Gastroesophageal sphincter (tissue), 3 donors: ENCODE results near the gene CCDC187.

Source experiments
- EP300 ChIP-seq: sonication (generic); formaldehyde crosslinking; IDR thresholded peaks from one replicate; pipeline ENCODE4 v1.6.1; 2017; ENCODE audit warnings: antibody characterized with exemption, mild to moderate bottlenecking
- POLR2A ChIP-seq, 2 donors: fragments of 450-650 bp; IDR thresholded peaks; one replicate each; pipeline ENCODE4 v1.6.1; 2017; ENCODE audit warnings: antibody characterized with exemption in 2 of 2, mild to moderate bottlenecking in 2 of 2, moderate library complexity in 1 of 2
- POLR2AphosphoS5 ChIP-seq: sonication (generic); formaldehyde crosslinking; IDR thresholded peaks from one replicate; pipeline ENCODE4 v1.6.1; 2017; ENCODE audit warnings: antibody characterized with exemption
- TF ChIP-seq, protein P1 (sequence below), 4 experiments: fragments of 200-600 bp in 2 of 4; fragments of 450-650 bp in 2 of 4; sonication (generic) in 1 of 4; IDR thresholded peaks; one replicate each; pipeline ENCODE4 v1.5.1; 2017 to 2019; ENCODE audit warnings: antibody characterized with exemption in 4 of 4, mild to moderate bottlenecking in 2 of 4, moderate library complexity in 2 of 4

DNA sequence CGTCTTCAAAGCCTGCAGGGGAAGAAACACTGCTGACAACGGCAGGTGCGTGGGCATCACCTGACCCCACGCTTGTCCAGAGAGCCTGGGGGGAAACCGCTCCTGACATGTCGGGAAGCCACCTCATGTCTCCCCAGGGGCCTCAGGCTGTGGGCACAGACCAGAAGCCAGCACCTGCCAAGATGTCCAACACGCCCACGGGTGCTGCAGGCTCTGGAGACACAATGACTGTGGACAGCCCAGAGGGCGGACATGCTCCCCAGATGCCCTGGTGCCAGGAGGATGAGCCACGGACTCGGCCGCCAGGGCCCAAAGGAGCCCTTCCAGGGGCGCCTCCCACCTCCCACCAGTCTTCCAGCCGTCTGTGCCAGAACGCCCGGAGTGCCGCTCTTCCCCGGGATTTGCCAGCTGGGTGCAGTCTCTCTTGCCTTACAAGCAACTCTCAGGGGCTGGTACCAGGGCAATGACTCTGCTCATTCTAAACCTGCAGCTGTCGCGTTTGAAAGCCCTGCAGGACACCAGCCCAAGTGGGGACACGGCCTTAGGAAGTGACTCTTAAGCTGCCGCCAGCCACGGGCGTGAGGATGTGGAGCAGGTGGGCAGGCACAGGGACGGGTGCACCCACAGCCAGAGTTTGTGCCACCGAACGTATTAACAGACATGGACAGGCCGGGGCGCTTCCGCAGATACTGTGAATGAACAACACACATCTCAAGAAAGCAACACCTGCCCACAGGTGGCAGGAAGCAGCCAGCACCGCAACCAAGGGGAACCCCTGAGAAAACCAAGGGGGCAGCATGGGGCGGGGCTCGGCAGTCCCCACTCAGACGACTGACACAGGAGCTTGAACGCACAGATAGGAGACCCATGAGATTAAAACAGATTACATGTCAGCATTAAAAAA, 92.2 kb downstream of the CCDC187 start:
- TF ChIP-seq, protein P1, sequence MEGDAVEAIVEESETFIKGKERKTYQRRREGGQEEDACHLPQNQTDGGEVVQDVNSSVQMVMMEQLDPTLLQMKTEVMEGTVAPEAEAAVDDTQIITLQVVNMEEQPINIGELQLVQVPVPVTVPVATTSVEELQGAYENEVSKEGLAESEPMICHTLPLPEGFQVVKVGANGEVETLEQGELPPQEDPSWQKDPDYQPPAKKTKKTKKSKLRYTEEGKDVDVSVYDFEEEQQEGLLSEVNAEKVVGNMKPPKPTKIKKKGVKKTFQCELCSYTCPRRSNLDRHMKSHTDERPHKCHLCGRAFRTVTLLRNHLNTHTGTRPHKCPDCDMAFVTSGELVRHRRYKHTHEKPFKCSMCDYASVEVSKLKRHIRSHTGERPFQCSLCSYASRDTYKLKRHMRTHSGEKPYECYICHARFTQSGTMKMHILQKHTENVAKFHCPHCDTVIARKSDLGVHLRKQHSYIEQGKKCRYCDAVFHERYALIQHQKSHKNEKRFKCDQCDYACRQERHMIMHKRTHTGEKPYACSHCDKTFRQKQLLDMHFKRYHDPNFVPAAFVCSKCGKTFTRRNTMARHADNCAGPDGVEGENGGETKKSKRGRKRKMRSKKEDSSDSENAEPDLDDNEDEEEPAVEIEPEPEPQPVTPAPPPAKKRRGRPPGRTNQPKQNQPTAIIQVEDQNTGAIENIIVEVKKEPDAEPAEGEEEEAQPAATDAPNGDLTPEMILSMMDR (IDR thresholded peaks at IDR 0.05), result no peak
- TF ChIP-seq POLR2A (IDR thresholded peaks at IDR 0.05), result no peak
- TF ChIP-seq POLR2AphosphoS5, result no peak
- TF ChIP-seq EP300, result no peak
